ENCODE data around the gene CLEC4M.
"Not testable (repeated sequence)": the region's sequence is repeated elsewhere in the genome, so short reads cannot be mapped to it uniquely, and the experiment has no call there.

CLEC4M gene

GRCh38 chr19:7739801-7740681 lies 23.0 kb upstream of the CLEC4M start:
- peak in 6 of 58 donors; percentile 1 to 20 (median 4) for DNase-seq

GRCh38 chr19:7740682-7741054 lies 22.4 kb upstream of the CLEC4M start:
- DNase-seq = no peak

- DNase-seq = no peak
Measured at GRCh38 chr19:7742575-7742974, 20.5 kb upstream of the CLEC4M start.

- DNase-seq = no peak
Measured at GRCh38 chr19:7742991-7743390, 20.1 kb upstream of the CLEC4M start.

- no peak for DNase-seq
Measured at GRCh38 chr19:7743425-7743841, 19.6 kb upstream of the CLEC4M start.

GRCh38 chr19:7744199-7744786 lies 18.8 kb upstream of the CLEC4M start:
- no peak for DNase-seq

GRCh38 chr19:7744871-7745650 lies 18.0 kb upstream of the CLEC4M start:
- no peak for DNase-seq

GRCh38 chr19:7746306-7746705 lies 16.7 kb upstream of the CLEC4M start:
- not testable (repeated sequence) for DNase-seq

GRCh38 chr19:7746903-7747884 lies 15.8 kb upstream of the CLEC4M start, which contains the start of gene CD209:
TSS of gene CD209 (minus strand) at chr19:7747534. CDS start at chr19:7747511, 23 bp downstream.
- no peak for DNase-seq

- no peak for DNase-seq
Measured at GRCh38 chr19:7748171-7748570, 14.9 kb upstream of the CLEC4M start.

GRCh38 chr19:7748756-7749155 lies 14.3 kb upstream of the CLEC4M start:
- DNase-seq = no peak

- no peak for DNase-seq
Measured at GRCh38 chr19:7751157-7751783, 11.8 kb upstream of the CLEC4M start.

GRCh38 chr19:7756258-7756657 lies 6.8 kb upstream of the CLEC4M start:
- no peak for DNase-seq

GRCh38 chr19:7757358-7757757 lies 5.7 kb upstream of the CLEC4M start:
- no peak for DNase-seq

- DNase-seq = no peak
Measured at GRCh38 chr19:7759156-7759555, 3.9 kb upstream of the CLEC4M start.

- DNase-seq = no peak
Measured at GRCh38 chr19:7763696-7764095, 653 bp downstream of the CLEC4M start.

GRCh38 chr19:7764157-7764556 lies 1.1 kb downstream of the CLEC4M start:
- not testable (repeated sequence) for DNase-seq

GRCh38 chr19:7765043-7765442 lies 2.0 kb downstream of the CLEC4M start:
- not testable (repeated sequence) for DNase-seq

GRCh38 chr19:7766535-7766934 lies 3.5 kb downstream of the CLEC4M start:
- no peak for DNase-seq

- no peak for DNase-seq
Measured at GRCh38 chr19:7767487-7767886, 4.4 kb downstream of the CLEC4M start.
